Measurements from ENCODE around the gene EDEM3.

DNA sequence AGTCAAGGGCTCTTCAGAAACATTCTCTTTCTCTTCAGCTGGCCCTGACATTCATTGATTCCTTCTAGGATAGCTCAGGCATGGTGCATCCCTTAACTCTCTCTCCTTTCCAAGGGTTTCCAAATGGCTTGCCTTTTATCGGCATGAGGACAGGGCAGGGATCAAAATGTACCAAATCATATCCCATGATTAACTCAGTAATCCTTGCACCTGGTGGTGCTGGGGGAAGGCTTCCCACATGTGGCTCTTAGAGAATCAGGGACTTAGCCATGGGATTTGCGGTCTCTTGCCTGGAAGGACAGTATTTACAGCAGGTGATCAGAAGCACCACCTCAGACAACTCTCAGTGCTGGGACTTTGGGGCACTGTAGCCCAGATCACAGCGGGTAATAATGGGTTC, 46.2 kb upstream of the EDEM3 start:
- no peak for TF ChIP-seq TAF1 (IDR thresholded peaks at IDR 0.05; ENCODE audit: borderline replicate concordance, insufficient read depth, low read length)
- TF ChIP-seq, protein P1, sequence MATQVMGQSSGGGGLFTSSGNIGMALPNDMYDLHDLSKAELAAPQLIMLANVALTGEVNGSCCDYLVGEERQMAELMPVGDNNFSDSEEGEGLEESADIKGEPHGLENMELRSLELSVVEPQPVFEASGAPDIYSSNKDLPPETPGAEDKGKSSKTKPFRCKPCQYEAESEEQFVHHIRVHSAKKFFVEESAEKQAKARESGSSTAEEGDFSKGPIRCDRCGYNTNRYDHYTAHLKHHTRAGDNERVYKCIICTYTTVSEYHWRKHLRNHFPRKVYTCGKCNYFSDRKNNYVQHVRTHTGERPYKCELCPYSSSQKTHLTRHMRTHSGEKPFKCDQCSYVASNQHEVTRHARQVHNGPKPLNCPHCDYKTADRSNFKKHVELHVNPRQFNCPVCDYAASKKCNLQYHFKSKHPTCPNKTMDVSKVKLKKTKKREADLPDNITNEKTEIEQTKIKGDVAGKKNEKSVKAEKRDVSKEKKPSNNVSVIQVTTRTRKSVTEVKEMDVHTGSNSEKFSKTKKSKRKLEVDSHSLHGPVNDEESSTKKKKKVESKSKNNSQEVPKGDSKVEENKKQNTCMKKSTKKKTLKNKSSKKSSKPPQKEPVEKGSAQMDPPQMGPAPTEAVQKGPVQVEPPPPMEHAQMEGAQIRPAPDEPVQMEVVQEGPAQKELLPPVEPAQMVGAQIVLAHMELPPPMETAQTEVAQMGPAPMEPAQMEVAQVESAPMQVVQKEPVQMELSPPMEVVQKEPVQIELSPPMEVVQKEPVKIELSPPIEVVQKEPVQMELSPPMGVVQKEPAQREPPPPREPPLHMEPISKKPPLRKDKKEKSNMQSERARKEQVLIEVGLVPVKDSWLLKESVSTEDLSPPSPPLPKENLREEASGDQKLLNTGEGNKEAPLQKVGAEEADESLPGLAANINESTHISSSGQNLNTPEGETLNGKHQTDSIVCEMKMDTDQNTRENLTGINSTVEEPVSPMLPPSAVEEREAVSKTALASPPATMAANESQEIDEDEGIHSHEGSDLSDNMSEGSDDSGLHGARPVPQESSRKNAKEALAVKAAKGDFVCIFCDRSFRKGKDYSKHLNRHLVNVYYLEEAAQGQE (IDR thresholded peaks at IDR 0.05; ENCODE audit: insufficient read depth in 1 of 2, low read depth in 2 of 2, low read length in 2 of 2), result no peak
- TF ChIP-seq POLR2AphosphoS5 (IDR thresholded peaks at IDR 0.05; ENCODE audit: low read depth, low read length), result no peak
- TF ChIP-seq SIN3A (IDR thresholded peaks at IDR 0.05; ENCODE audit: borderline replicate concordance, insufficient read depth, low read length), result no peak
